DOHH2 (cell line): ENCODE results near the gene ADIPOQ.

Source experiments
- H3F3A ChIP-seq: fragments of 200-600 bp; sonication (generic), shearing (Covaris generic); 2 replicates; pipeline ENCODE4 v1.6.0; 2016; ENCODE audit warnings: antibody characterized with exemption, mild to moderate bottlenecking; ENCODE audit not compliant: control insufficient read depth, insufficient read depth
- H3K27ac ChIP-seq: fragments of 200-600 bp; sonication (generic); 2 replicates; pipeline ENCODE4 v1.5.1; 2014; ENCODE audit warnings: low read depth, mild to moderate bottlenecking, low read length, moderate library complexity
- H3K27me3 ChIP-seq: fragments of 200-600 bp; sonication (generic); 2 replicates; pipeline ENCODE4 v1.6.1; 2014; ENCODE audit warnings: mild to moderate bottlenecking, low read length, mixed read lengths; ENCODE audit not compliant: control insufficient read depth
- H3K36me3 ChIP-seq: fragments of 200-600 bp; sonication (generic); 2 replicates; pipeline ENCODE4 v1.6.1; 2014; ENCODE audit warnings: mild to moderate bottlenecking, low read length, moderate library complexity, mixed read lengths; ENCODE audit not compliant: control insufficient read depth
- H3K4me1 ChIP-seq: fragments of 200-600 bp; sonication (generic); 2 replicates; pipeline ENCODE4 v1.6.1; 2014; ENCODE audit warnings: mild to moderate bottlenecking, low read length, mixed read lengths; ENCODE audit not compliant: control insufficient read depth
- H3K4me2 ChIP-seq: fragments of 200-600 bp; sonication (generic); 2 replicates; pipeline ENCODE4 v1.6.0; 2014; ENCODE audit warnings: mild to moderate bottlenecking, low read length, moderate library complexity
- H3K4me3 ChIP-seq: fragments of 200-600 bp; sonication (generic); 2 replicates; pipeline ENCODE4 v1.5.1; 2014; ENCODE audit warnings: mild to moderate bottlenecking, low read length, mixed read lengths
- H3K79me2 ChIP-seq: fragments of 200-600 bp; sonication (generic); 2 replicates; pipeline ENCODE4 v1.6.1; 2014; ENCODE audit warnings: mild to moderate bottlenecking, low read length, mixed read lengths; ENCODE audit not compliant: control insufficient read depth
- H3K9me2 ChIP-seq: fragments of 200-600 bp; sonication (generic); replicated peaks from 2 replicates; pipeline ENCODE4 v1.6.1; 2014; ENCODE audit warnings: mild to moderate bottlenecking, low read length, mixed read lengths; ENCODE audit not compliant: control insufficient read depth
- H3K9me3 ChIP-seq: fragments of 200-600 bp; sonication (generic); 2 replicates; pipeline ENCODE4 v1.6.1; 2014; ENCODE audit warnings: antibody characterized with exemption, low read length, mixed read lengths; ENCODE audit not compliant: control insufficient read depth, insufficient read depth
- H4K20me1 ChIP-seq: fragments of 200-600 bp; sonication (generic); 2 replicates; pipeline ENCODE4 v1.6.0; 2014; ENCODE audit warnings: low read depth, mild to moderate bottlenecking, antibody characterized with exemption, low read length, moderate library complexity; ENCODE audit not compliant: control insufficient read depth, insufficient read depth
- EZH2phosphoT487 ChIP-seq: fragments of 200-600 bp; sonication (generic); IDR thresholded peaks from 2 replicates; pipeline ENCODE4 v1.6.1; 2017; ENCODE audit warnings: borderline replicate concordance, mild to moderate bottlenecking, antibody characterized with exemption, low read length, moderate library complexity, mixed read lengths
- TF ChIP-seq, protein P1 (sequence below): fragments of 200-600 bp; sonication (generic); IDR thresholded peaks from one replicate; pipeline ENCODE4 v1.5.1; 2014; ENCODE audit warnings: antibody characterized with exemption, mild to moderate bottlenecking, low read depth, low read length; ENCODE audit not compliant: poor library complexity, severe bottlenecking

ADIPOQ gene

GRCh38 chr3:186842426-186843038 is at the start of gene ADIPOQ:
ADIPOQ (plus strand) TSS chr3:186842710; CDS start chr3:186853059, 10,349 bp downstream.
- no peaks in the 10 kb centered on the region for H3K4me1 ChIP-seq
- H3K4me3 ChIP-seq = no peak within 1 kb of the TSS
- TF ChIP-seq, protein P1, sequence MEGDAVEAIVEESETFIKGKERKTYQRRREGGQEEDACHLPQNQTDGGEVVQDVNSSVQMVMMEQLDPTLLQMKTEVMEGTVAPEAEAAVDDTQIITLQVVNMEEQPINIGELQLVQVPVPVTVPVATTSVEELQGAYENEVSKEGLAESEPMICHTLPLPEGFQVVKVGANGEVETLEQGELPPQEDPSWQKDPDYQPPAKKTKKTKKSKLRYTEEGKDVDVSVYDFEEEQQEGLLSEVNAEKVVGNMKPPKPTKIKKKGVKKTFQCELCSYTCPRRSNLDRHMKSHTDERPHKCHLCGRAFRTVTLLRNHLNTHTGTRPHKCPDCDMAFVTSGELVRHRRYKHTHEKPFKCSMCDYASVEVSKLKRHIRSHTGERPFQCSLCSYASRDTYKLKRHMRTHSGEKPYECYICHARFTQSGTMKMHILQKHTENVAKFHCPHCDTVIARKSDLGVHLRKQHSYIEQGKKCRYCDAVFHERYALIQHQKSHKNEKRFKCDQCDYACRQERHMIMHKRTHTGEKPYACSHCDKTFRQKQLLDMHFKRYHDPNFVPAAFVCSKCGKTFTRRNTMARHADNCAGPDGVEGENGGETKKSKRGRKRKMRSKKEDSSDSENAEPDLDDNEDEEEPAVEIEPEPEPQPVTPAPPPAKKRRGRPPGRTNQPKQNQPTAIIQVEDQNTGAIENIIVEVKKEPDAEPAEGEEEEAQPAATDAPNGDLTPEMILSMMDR = no peak
- no peak for TF ChIP-seq EZH2phosphoT487
- H3K36me3 ChIP-seq = no peaks in the 10 kb centered on the region
- no peak within 1 kb of the TSS for H3K27ac ChIP-seq
- H4K20me1 ChIP-seq = no peaks in the 10 kb centered on the region
- no peaks in the 10 kb centered on the region for H3K9me3 ChIP-seq
- H3K9me2 ChIP-seq = no peaks in the 10 kb centered on the region
- H3K79me2 ChIP-seq = no peaks in the 10 kb centered on the region
- peaks cover 23% of the 10 kb centered on the region for H3K27me3 ChIP-seq
- no peaks in the 10 kb centered on the region for H3F3A ChIP-seq
- H3K4me2 ChIP-seq = no peak within 1 kb of the TSS

- Histone ChIP-seq H3K4me3 (no peak overlapping the region), H3K9me3 (no peaks in the 10 kb centered on the region), H3K27ac (no peak overlapping the region), H3K4me2 (no peak overlapping the region), H3F3A (peaks cover 22% of the 10 kb centered on the region), H4K20me1 (no peaks in the 10 kb centered on the region), H3K4me1 (peaks cover 7% of the 10 kb centered on the region; the same call in 1 of the 2 replicates), H3K9me2 (no peaks in the 10 kb centered on the region), H3K36me3 (peaks cover 86% of the 10 kb centered on the region), H3K79me2 (peaks cover 53% of the 10 kb centered on the region), H3K27me3 (no peaks in the 10 kb centered on the region)
- TF ChIP-seq, protein P1 = no peak
- no peak for TF ChIP-seq EZH2phosphoT487
These were observed 44.2 kb upstream of the ADIPOQ start for GRCh38 chr3:186798239-186798874.

DNA sequence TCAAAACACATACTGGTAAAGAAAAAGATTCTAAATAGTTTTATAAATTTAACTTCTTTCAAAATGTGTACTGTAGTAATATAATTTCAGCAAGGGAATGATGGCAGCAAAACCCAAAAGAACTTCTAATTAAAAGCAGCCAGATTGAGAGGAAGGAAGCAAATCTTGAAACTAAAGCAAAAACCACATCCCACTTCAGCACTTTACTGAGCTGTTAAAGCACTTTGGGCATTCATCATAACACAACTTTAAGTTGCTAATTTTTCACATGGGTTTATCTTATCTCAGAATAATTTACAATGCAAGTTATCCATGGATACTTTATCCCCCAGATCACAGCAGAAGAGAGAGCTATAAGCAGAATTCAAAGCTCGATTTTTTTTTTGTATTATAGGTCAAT is 42.2 kb upstream of the ADIPOQ start:
- no peak overlapping the region for H3K4me2 ChIP-seq
- peaks cover 72% of the 10 kb centered on the region for H3K79me2 ChIP-seq
- no peak overlapping the region for H3K4me3 ChIP-seq
- no peaks in the 10 kb centered on the region for H3K9me2 ChIP-seq
- H3F3A ChIP-seq = peaks cover 11% of the 10 kb centered on the region
- TF ChIP-seq, protein P1 = no peak
- TF ChIP-seq EZH2phosphoT487 = no peak
- H3K27me3 ChIP-seq = no peaks in the 10 kb centered on the region
- peaks cover 20% of the 10 kb centered on the region for H3K4me1 ChIP-seq
- H3K9me3 ChIP-seq = no peaks in the 10 kb centered on the region
- H3K36me3 ChIP-seq = peaks cover 89% of the 10 kb centered on the region
- H3K27ac ChIP-seq = no peak overlapping the region
- no peaks in the 10 kb centered on the region for H4K20me1 ChIP-seq
